CD4-positive, alpha-beta T cell treated with Interleukin-4 for 1 hour (primary cell): ENCODE data around the gene REV3L.
"Not testable (repeated sequence)": the region's sequence is repeated elsewhere in the genome, so short reads cannot be mapped to it uniquely, and the experiment has no call there.

Source experiments
- DNase-seq, 2 donors: peaks; one replicate each; pipeline ENCODE4 v3.0.0-alpha.2; 2020 to 2022

REV3L gene

GRCh38 chr6:111358454-111358853 is 124.6 kb downstream of the REV3L start:
- no peak for DNase-seq

GRCh38 chr6:111357705-111358104 is 125.3 kb downstream of the REV3L start:
- DNase-seq = no peak

GRCh38 chr6:111356551-111356950 is 126.5 kb downstream of the REV3L start:
- no peak for DNase-seq

- DNase-seq = no peak
Observed at GRCh38 chr6:111354758-111355555, 128.1 kb downstream of the REV3L start.

GRCh38 chr6:111353912-111354462 is 129.0 kb downstream of the REV3L start:
- no peak for DNase-seq

GRCh38 chr6:111347589-111347988 is 135.4 kb downstream of the REV3L start:
- no peak for DNase-seq

- no peak for DNase-seq
Observed at GRCh38 chr6:111342913-111343312, 140.1 kb downstream of the REV3L start.

GRCh38 chr6:111339294-111339693 is 143.7 kb downstream of the REV3L start:
- DNase-seq = no peak

GRCh38 chr6:111338843-111339242 is 144.2 kb downstream of the REV3L start:
- DNase-seq = no peak

- DNase-seq = no peak
Observed at GRCh38 chr6:111337829-111338236, 145.2 kb downstream of the REV3L start.

GRCh38 chr6:111329882-111330633 is 153.0 kb downstream of the REV3L start:
- no peak for DNase-seq

GRCh38 chr6:111326563-111326962 is 156.5 kb downstream of the REV3L start:
- no peak for DNase-seq

GRCh38 chr6:111322145-111322544 is 160.9 kb downstream of the REV3L start:
- no peak for DNase-seq

GRCh38 chr6:111307950-111308349 is 175.1 kb downstream of the REV3L start:
- not testable (repeated sequence) for DNase-seq

GRCh38 chr6:111307275-111307858 is 175.7 kb downstream of the REV3L start:
- DNase-seq = no peak

- DNase-seq = no peak
Observed at GRCh38 chr6:111306104-111306888, 176.7 kb downstream of the REV3L start.

- DNase-seq = no peak
Observed at GRCh38 chr6:111301946-111302345, 181.1 kb downstream of the REV3L start.

GRCh38 chr6:111300938-111301800 is 181.8 kb downstream of the REV3L start:
- not testable (repeated sequence) for DNase-seq

GRCh38 chr6:111297776-111298175 is 185.2 kb downstream of the REV3L start:
- DNase-seq = no peak

- no peak for DNase-seq
Observed at GRCh38 chr6:111294374-111294967, 188.5 kb downstream of the REV3L start.
